ENCODE measurements around the gene ERMAP.

The ERMAP gene

GRCh38 chr1:42837709-42838108 is 20.8 kb downstream of the ERMAP start:
- no peak for DNase-seq (ENCODE audit: low read depth)
- no peak for TF ChIP-seq CTCF (IDR thresholded peaks at IDR 0.05; ENCODE audit: low read depth, low read length, missing control alignments)
- in situ Hi-C loops (cut with HindIII; ENCODE audit: low sequenced_read_pairs): no loop called here
- no peak overlapping the region for H3K4me3 ChIP-seq (ENCODE audit: low read depth, low read length)

- DNase-seq (ENCODE audit: low read depth): no peak
- TF ChIP-seq CTCF (IDR thresholded peaks at IDR 0.05; ENCODE audit: low read depth, low read length, missing control alignments): no peak
- in situ Hi-C loops (cut with HindIII; ENCODE audit: low sequenced_read_pairs): no loop called here
- H3K4me3 ChIP-seq (ENCODE audit: low read depth, low read length): no peak overlapping the region
Observed at GRCh38 chr1:42838482-42839190, 21.7 kb downstream of the ERMAP start.

GRCh38 chr1:42841010-42841409 is 24.1 kb downstream of the ERMAP start:
- no peak overlapping the region for H3K4me3 ChIP-seq (ENCODE audit: low read depth, low read length)
- in situ Hi-C loops (cut with HindIII; ENCODE audit: low sequenced_read_pairs): no loop called here
- no peak for DNase-seq (ENCODE audit: low read depth)
- TF ChIP-seq CTCF (IDR thresholded peaks at IDR 0.05; ENCODE audit: low read depth, low read length, missing control alignments): no peak

- no peak overlapping the region for H3K4me3 ChIP-seq (ENCODE audit: low read depth, low read length)
- DNase-seq (ENCODE audit: low read depth): no peak
- in situ Hi-C loops (cut with HindIII; ENCODE audit: low sequenced_read_pairs): no loop called here
- no peak for TF ChIP-seq CTCF (IDR thresholded peaks at IDR 0.05; ENCODE audit: low read depth, low read length, missing control alignments)
Observed at GRCh38 chr1:42841440-42842147, 24.7 kb downstream of the ERMAP start.

GRCh38 chr1:42844592-42845140 is 27.7 kb downstream of the ERMAP start:
- in situ Hi-C loops (cut with HindIII; ENCODE audit: low sequenced_read_pairs): no loop called here
- no peak for DNase-seq (ENCODE audit: low read depth)
- TF ChIP-seq CTCF (IDR thresholded peaks at IDR 0.05; ENCODE audit: low read depth, low read length, missing control alignments): no peak
- H3K4me3 ChIP-seq (ENCODE audit: low read depth, low read length): no peak overlapping the region

- no peak for TF ChIP-seq CTCF (IDR thresholded peaks at IDR 0.05; ENCODE audit: low read depth, low read length, missing control alignments)
- no peak for DNase-seq (ENCODE audit: low read depth)
- H3K4me3 ChIP-seq (ENCODE audit: low read depth, low read length): no peak overlapping the region
- in situ Hi-C loops (cut with HindIII; ENCODE audit: low sequenced_read_pairs): no loop called here
Observed at GRCh38 chr1:42845193-42845592, 28.3 kb downstream of the ERMAP start.

Measured in astrocyte of the cerebellum (primary cell).